ENCODE results near the gene DENR.

DENR gene

GRCh38 chr12:122811777-122812176 is 59.2 kb downstream of the DENR start:
- no peak overlapping the region for H3K4me3 ChIP-seq
- in situ Hi-C loops (cut with MboI; ENCODE audit: low sequenced_read_pairs): no loop called here

GRCh38 chr12:122813310-122813713 is 60.7 kb downstream of the DENR start:
- DNase-seq (ENCODE audit: low spot score in 2 of 2): no peak
- no peaks in the 10 kb centered on the region for H3K27me3 ChIP-seq (ENCODE audit: low read depth)
- H3K36me3 ChIP-seq (replicated peaks): no peaks in the 10 kb centered on the region
- H3K4me1 ChIP-seq: no peaks in the 10 kb centered on the region; the same call in 1 of the 2 replicates
- in situ Hi-C loops (cut with MboI; ENCODE audit: low sequenced_read_pairs): no loop called here
- no peak overlapping the region for H3K4me3 ChIP-seq
- peaks cover 4% of the 10 kb centered on the region; the same call in 1 of the 2 replicates for H3K9me3 ChIP-seq

More at GRCh38 chr12:122811777-122812176, 59.2 kb downstream of the DENR start:
- Histone ChIP-seq H3K4me1 (no peaks in the 10 kb centered on the region; the same call in 1 of the 2 replicates), H3K36me3 (replicated peaks) (no peaks in the 10 kb centered on the region), H3K27me3 (ENCODE audit: low read depth) (no peaks in the 10 kb centered on the region), H3K9me3 (peaks cover 4% of the 10 kb centered on the region; the same call in 1 of the 2 replicates)
- no peak for DNase-seq (ENCODE audit: low spot score in 2 of 2)

- Histone ChIP-seq H3K27me3 (ENCODE audit: low read depth) (no peaks in the 10 kb centered on the region), H3K36me3 (replicated peaks) (no peaks in the 10 kb centered on the region), H3K4me1 (no peaks in the 10 kb centered on the region), H3K4me3 (no peak overlapping the region), H3K9me3 (no peaks in the 10 kb centered on the region)
- in situ Hi-C loops (cut with MboI; ENCODE audit: low sequenced_read_pairs): no loop called here
- no peak for DNase-seq (ENCODE audit: low spot score in 2 of 2)
These were observed 66.7 kb downstream of the DENR start for GRCh38 chr12:122819209-122819785.

- Histone ChIP-seq H3K4me3 (no peak overlapping the region), H3K27me3 (ENCODE audit: low read depth) (no peaks in the 10 kb centered on the region), H3K36me3 (replicated peaks) (no peaks in the 10 kb centered on the region), H3K4me1 (no peaks in the 10 kb centered on the region), H3K9me3 (no peaks in the 10 kb centered on the region)
- in situ Hi-C loops (cut with MboI; ENCODE audit: low sequenced_read_pairs): no loop called here
- DNase-seq (ENCODE audit: low spot score in 2 of 2): no peak
These were observed 67.5 kb downstream of the DENR start for GRCh38 chr12:122820138-122820537.

Data from HAP-1 (cell line).